Neural cell (in vitro differentiated cells): ENCODE measurements around the gene LNP1. TPM values are rescaled to one million over a fixed set of nuclear protein-coding genes. Genes with fewer than 3 reads are reported as not detected.

Experiments
- H2AFZ ChIP-seq: fragments of 200-600, 300-800 bp; sonication (generic), shearing (Covaris generic); 2 replicates; pipeline ENCODE4 v1.6.0; 2014; ENCODE audit warnings: low read depth, mild to moderate bottlenecking, antibody characterized with exemption, low read length, moderate library complexity
- H3F3A ChIP-seq: fragments of 200-600 bp; shearing (Covaris generic); 2 replicates; pipeline ENCODE4 v1.6.1; 2016; ENCODE audit warnings: mild to moderate bottlenecking, moderate library complexity, mixed read lengths, antibody characterized with exemption, low read length; ENCODE audit not compliant: insufficient read depth, poor library complexity, severe bottlenecking
- H3K27ac ChIP-seq: fragments of 200-600, 300-800 bp; sonication (generic), shearing (Covaris generic); 2 replicates; pipeline ENCODE4 v1.5.1; 2014; ENCODE audit warnings: mild to moderate bottlenecking, low read length, moderate library complexity
- H3K27me3 ChIP-seq: fragments of 300-800, 200-600 bp; sonication (generic), shearing (Covaris generic); 2 replicates; pipeline ENCODE4 v1.6.0; 2014; ENCODE audit warnings: mild to moderate bottlenecking, low read depth, low read length, moderate library complexity; ENCODE audit not compliant: insufficient read depth
- H3K36me3 ChIP-seq: fragments of 300-800, 200-600 bp; sonication (generic), shearing (Covaris generic); 2 replicates; pipeline ENCODE4 v1.5.1; 2014; ENCODE audit warnings: mild to moderate bottlenecking, antibody characterized with exemption, low read length, moderate library complexity; ENCODE audit not compliant: insufficient read depth
- H3K4me2 ChIP-seq: fragments of 300-800, 200-600 bp; sonication (generic), shearing (Covaris generic); 2 replicates; pipeline ENCODE4 v1.6.0; 2014; ENCODE audit warnings: mild to moderate bottlenecking, low read length
- H3K4me3 ChIP-seq: fragments of 300-800, 200-600 bp; sonication (generic), shearing (Covaris generic); 2 replicates; pipeline ENCODE4 v1.5.1; 2014; ENCODE audit warnings: mild to moderate bottlenecking, low read length, moderate library complexity
- H3K79me2 ChIP-seq: fragments of 200-600 bp; shearing (Covaris generic); replicated peaks from 2 replicates; pipeline ENCODE4 v1.6.0; 2014; ENCODE audit warnings: mild to moderate bottlenecking, low read length, moderate library complexity; ENCODE audit not compliant: insufficient read depth
- H3K9ac ChIP-seq: fragments of 300-800, 200-600 bp; sonication (generic), shearing (Covaris generic); 2 replicates; pipeline ENCODE4 v1.6.1; 2016; ENCODE audit warnings: mild to moderate bottlenecking, low read length, mixed read lengths
- H3K9me2 ChIP-seq: fragments of 200-600 bp; shearing (Covaris generic); 2 replicates; pipeline ENCODE4 v1.6.1; 2016; ENCODE audit warnings: mild to moderate bottlenecking, low read length, mixed read lengths; ENCODE audit not compliant: insufficient read depth
- H3K9me3 ChIP-seq: fragments of 200-600, 300-800 bp; sonication (generic), shearing (Covaris generic); 2 replicates; pipeline ENCODE4 v1.6.1; 2016; ENCODE audit warnings: mild to moderate bottlenecking, mixed run types, low read length, moderate library complexity, mixed read lengths
- H4K20me1 ChIP-seq: fragments of 200-600 bp; shearing (Covaris generic); 2 replicates; pipeline ENCODE4 v1.6.1; 2016; ENCODE audit warnings: mild to moderate bottlenecking, mixed run types; ENCODE audit not compliant: insufficient read depth
- CTCF ChIP-seq: fragments of 450-650 bp; IDR thresholded peaks from 2 replicates; pipeline ENCODE4 v1.5.1; 2014; ENCODE audit warnings: antibody characterized with exemption, mild to moderate bottlenecking, moderate library complexity; ENCODE audit not compliant: poor library complexity, severe bottlenecking
- EP300 ChIP-seq: fragments of 450-650 bp; conservative IDR thresholded peaks from 2 replicates; pipeline ENCODE4 v1.6.1; 2014; ENCODE audit warnings: antibody characterized with exemption, mild to moderate bottlenecking, moderate library complexity; ENCODE audit not compliant: poor library complexity, severe bottlenecking
- EZH2 ChIP-seq: fragments of 200-600, 300-800 bp; shearing (Covaris generic), sonication (generic); IDR thresholded peaks from 2 replicates; pipeline ENCODE4 v1.6.1; 2014; ENCODE audit warnings: antibody characterized with exemption, low read length, borderline replicate concordance, mild to moderate bottlenecking; ENCODE audit not compliant: insufficient read depth, poor library complexity, severe bottlenecking
- MXI1 ChIP-seq: fragments of 450-650 bp; conservative IDR thresholded peaks from 2 replicates; pipeline ENCODE4 v1.6.1; 2014; ENCODE audit warnings: antibody characterized with exemption, mild to moderate bottlenecking; ENCODE audit not compliant: poor library complexity, severe bottlenecking
- POLR2AphosphoS5 ChIP-seq: IDR thresholded peaks from 2 replicates; pipeline ENCODE4 v1.6.1; 2012
- RAD21 ChIP-seq: fragments of 450-650 bp; conservative IDR thresholded peaks from 2 replicates; pipeline ENCODE4 v1.6.1; 2014; ENCODE audit warnings: antibody characterized with exemption, mild to moderate bottlenecking, moderate library complexity
- REST ChIP-seq: IDR thresholded peaks from 2 replicates; pipeline ENCODE4 v1.6.1; 2012; ENCODE audit warnings: borderline replicate concordance
- SMC3 ChIP-seq: fragments of 450-650 bp; conservative IDR thresholded peaks from 2 replicates; pipeline ENCODE4 v1.6.1; 2014; ENCODE audit warnings: antibody characterized with exemption, mild to moderate bottlenecking, moderate library complexity; ENCODE audit not compliant: poor library complexity
- TAF1 ChIP-seq: IDR thresholded peaks from 2 replicates; pipeline ENCODE4 v1.6.1; 2012; ENCODE audit warnings: low read depth
- polyA plus RNA-seq: library from polyadenylated mRNA; depleted of rRNA; stranded (reverse); fragments of >200 nt; gene quantifications from 2 replicates; pipeline ENCODE4 v1.2.3, GENCODE V29; 2014

The LNP1 gene
- polyA plus RNA-seq, 1 donor from 2014 or later, result 19.2 TPM

GRCh38 chr3:100426067-100426682, 24.8 kb downstream of the LNP1 start:
- Histone ChIP-seq H3K79me2 (no peaks in the 10 kb centered on the region), H4K20me1 (no peaks in the 10 kb centered on the region), H3K27me3 (no peaks in the 10 kb centered on the region), H3K9ac (no peak overlapping the region), H3F3A (no peaks in the 10 kb centered on the region), H2AFZ (no peak overlapping the region), H3K4me2 (no peak overlapping the region), H3K4me3 (no peak overlapping the region), H3K27ac (no peak overlapping the region), H3K9me2 (no peaks in the 10 kb centered on the region), H3K36me3 (no peaks in the 10 kb centered on the region), H3K9me3 (no peaks in the 10 kb centered on the region)
- TF ChIP-seq EZH2 (no peak), CTCF (no peak), TAF1 (no peak), SMC3 (no peak), REST (no peak), EP300 (no peak), POLR2AphosphoS5 (no peak), RAD21 (no peak), MXI1 (no peak)

GRCh38 chr3:100427699-100428098, 26.4 kb downstream of the LNP1 start:
- Histone ChIP-seq H3K9me3 (no peaks in the 10 kb centered on the region), H3K79me2 (no peaks in the 10 kb centered on the region), H3K9ac (no peak overlapping the region), H3K4me2 (no peak overlapping the region), H3F3A (no peaks in the 10 kb centered on the region), H3K9me2 (no peaks in the 10 kb centered on the region), H4K20me1 (no peaks in the 10 kb centered on the region), H2AFZ (no peak overlapping the region), H3K27ac (no peak overlapping the region), H3K4me3 (no peak overlapping the region), H3K36me3 (no peaks in the 10 kb centered on the region), H3K27me3 (no peaks in the 10 kb centered on the region)
- TF ChIP-seq EZH2 (no peak), POLR2AphosphoS5 (no peak), REST (no peak), MXI1 (no peak), RAD21 (no peak), CTCF (no peak), TAF1 (no peak)
